ENCODE measurements around the gene RAB8B. TPM values are rescaled to one million over a fixed set of nuclear protein-coding genes. Genes with fewer than 3 reads are reported as not detected.
"Not testable (repeated sequence)": the region's sequence is repeated elsewhere in the genome, so short reads cannot be mapped to it uniquely, and the experiment has no call there.

The RAB8B gene
- total and polyA plus RNA-seq, 2 experiments from 2014 or later = 16.4 to 36.9 TPM

DNA sequence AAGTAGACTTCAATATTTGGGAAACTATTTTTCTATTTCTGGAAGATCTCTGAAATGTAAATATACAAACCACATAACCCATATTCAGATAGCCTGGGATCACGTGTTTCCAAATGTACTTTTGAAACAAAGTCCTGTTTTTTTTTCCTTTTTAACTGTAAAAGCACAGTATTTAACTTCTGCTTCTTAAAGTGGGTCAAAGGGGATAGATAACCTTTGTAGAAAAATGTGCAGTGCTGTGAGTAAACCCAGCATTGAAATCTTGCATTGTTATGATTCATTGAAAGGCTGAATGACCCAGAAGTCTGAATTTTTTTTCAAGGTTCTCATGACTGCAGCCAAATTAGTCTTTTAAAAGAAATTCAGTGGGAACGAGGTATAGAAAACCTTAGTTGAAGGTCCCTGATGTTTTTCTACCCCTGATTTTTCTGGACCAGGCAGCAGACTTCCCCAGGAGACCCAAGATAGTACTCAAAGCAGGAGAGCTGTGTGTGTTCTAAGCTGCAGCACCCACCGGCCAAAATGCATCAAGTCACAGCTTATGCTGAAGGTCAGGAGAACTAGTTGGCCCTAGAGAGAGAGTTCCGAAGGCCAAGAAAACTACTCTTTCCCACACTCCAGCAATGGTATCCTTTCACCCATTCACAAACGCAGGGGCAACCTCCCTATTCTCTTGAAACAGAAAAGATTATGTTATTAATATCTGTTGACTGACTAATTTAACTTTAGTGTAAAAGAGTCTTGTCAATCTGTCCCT, 44.4 kb downstream of the RAB8B start:
- Histone ChIP-seq H3K79me2 (peaks cover 37% of the 10 kb centered on the region), H2AFZ (no peak overlapping the region), H3K27me3 (no peaks in the 10 kb centered on the region), H3K36me3 (replicated peaks; ENCODE audit: insufficient read depth, low read depth) (no peaks in the 10 kb centered on the region), H3K4me1 (ENCODE audit: insufficient read depth) (peaks cover 18% of the 10 kb centered on the region), H3K9me3 (ENCODE audit: low read depth) (no peaks in the 10 kb centered on the region), H4K20me1 (ENCODE audit: insufficient read depth, poor library complexity, severe bottlenecking) (no peaks in the 10 kb centered on the region), H3K4me3 (no peak overlapping the region), H3K4me2 (peak overlapping the region; percentile 30), H3K9me2 (replicated peaks; ENCODE audit: insufficient read depth) (no peaks in the 10 kb centered on the region), H3K27ac (peak overlapping the region; percentile 73)
- 56% methylated on average over 5 of the region's 5 CpGs for WGBS (ENCODE audit: low lambda C conversion rate, missing lambda C conversion rate)
- TF ChIP-seq EZH2phosphoT487 (IDR thresholded peaks at IDR 0.05; ENCODE audit: low read depth, severe bottlenecking, unreplicated experiment) (no peak), EZH2 (IDR thresholded peaks at IDR 0.05; ENCODE audit: borderline replicate concordance) (no peak)
- TF ChIP-seq, protein P1, sequence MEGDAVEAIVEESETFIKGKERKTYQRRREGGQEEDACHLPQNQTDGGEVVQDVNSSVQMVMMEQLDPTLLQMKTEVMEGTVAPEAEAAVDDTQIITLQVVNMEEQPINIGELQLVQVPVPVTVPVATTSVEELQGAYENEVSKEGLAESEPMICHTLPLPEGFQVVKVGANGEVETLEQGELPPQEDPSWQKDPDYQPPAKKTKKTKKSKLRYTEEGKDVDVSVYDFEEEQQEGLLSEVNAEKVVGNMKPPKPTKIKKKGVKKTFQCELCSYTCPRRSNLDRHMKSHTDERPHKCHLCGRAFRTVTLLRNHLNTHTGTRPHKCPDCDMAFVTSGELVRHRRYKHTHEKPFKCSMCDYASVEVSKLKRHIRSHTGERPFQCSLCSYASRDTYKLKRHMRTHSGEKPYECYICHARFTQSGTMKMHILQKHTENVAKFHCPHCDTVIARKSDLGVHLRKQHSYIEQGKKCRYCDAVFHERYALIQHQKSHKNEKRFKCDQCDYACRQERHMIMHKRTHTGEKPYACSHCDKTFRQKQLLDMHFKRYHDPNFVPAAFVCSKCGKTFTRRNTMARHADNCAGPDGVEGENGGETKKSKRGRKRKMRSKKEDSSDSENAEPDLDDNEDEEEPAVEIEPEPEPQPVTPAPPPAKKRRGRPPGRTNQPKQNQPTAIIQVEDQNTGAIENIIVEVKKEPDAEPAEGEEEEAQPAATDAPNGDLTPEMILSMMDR (IDR thresholded peaks at IDR 0.05; ENCODE audit: poor library complexity) = no peak
- no peak for DNase-seq (ENCODE audit: low spot score)

DNA sequence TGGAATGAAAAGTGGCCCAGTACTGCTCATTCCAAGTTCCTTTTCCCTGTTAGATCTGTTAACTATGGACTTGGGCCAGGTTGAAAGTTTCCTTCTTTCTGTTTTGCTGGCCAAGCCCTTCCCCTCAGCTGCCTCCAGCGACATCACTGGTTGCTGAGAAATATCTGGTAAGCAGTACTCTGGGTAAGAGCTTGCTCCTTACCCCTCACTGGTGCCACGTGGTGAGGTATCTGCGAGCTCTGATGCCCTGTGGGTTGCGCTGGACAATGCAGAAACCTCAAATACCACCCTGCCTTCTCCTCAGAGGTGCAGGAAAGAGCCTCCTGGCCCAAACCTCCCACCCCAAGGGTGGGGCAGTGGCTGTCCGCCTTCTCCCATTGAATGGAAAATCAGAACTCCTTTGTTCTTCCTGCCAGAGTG, 45.1 kb downstream of the RAB8B start:
- no peaks in the 10 kb centered on the region for H3K27me3 ChIP-seq
- TF ChIP-seq EZH2phosphoT487 (IDR thresholded peaks at IDR 0.05; ENCODE audit: low read depth, severe bottlenecking, unreplicated experiment) (no peak), EZH2 (IDR thresholded peaks at IDR 0.05; ENCODE audit: borderline replicate concordance) (no peak)
- TF ChIP-seq, protein P1 (IDR thresholded peaks at IDR 0.05; ENCODE audit: poor library complexity) = no peak
- H3K4me3 ChIP-seq = no peak overlapping the region
- H4K20me1 ChIP-seq (ENCODE audit: insufficient read depth, poor library complexity, severe bottlenecking) = no peaks in the 10 kb centered on the region
- H2AFZ ChIP-seq = no peak overlapping the region
- H3K4me1 ChIP-seq (ENCODE audit: insufficient read depth) = peaks cover 18% of the 10 kb centered on the region
- DNase-seq (ENCODE audit: low spot score) = peak; percentile 33
- H3K36me3 ChIP-seq (replicated peaks; ENCODE audit: insufficient read depth, low read depth) = no peaks in the 10 kb centered on the region
- H3K27ac ChIP-seq = peak overlapping the region; percentile 73
- peaks cover 40% of the 10 kb centered on the region for H3K79me2 ChIP-seq
- WGBS (ENCODE audit: low lambda C conversion rate, missing lambda C conversion rate) = 91% methylated on average over 5 of the region's 5 CpGs
- peak overlapping the region; percentile 30 for H3K4me2 ChIP-seq
- H3K9me3 ChIP-seq (ENCODE audit: low read depth) = no peaks in the 10 kb centered on the region
- H3K9me2 ChIP-seq (replicated peaks; ENCODE audit: insufficient read depth) = no peaks in the 10 kb centered on the region

DNA sequence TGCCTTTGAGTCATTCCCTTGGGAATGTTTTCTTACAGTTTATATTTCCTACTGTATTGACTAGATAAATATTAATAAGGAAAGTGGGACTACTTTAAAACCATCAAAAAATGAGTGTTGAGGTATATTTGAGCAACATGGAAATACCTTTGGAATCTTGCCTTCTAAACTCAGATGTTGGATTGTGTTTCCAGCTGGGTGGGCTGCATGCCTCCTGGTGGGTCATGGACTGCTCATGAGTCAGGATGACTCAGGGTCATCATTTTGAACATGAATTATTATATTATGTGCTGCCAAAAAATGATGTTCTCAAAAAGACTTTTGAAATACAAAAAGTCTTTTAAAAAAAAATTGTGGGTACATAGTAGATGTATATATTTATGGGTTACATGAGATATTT, 46.9 kb downstream of the RAB8B start:
- TF ChIP-seq EZH2phosphoT487 (IDR thresholded peaks at IDR 0.05; ENCODE audit: low read depth, severe bottlenecking, unreplicated experiment) = no peak
- TF ChIP-seq, protein P1 (IDR thresholded peaks at IDR 0.05; ENCODE audit: poor library complexity) = no peak
- no peak for TF ChIP-seq EZH2 (IDR thresholded peaks at IDR 0.05; ENCODE audit: borderline replicate concordance)
- H3K4me1 ChIP-seq (ENCODE audit: insufficient read depth) = peaks cover 18% of the 10 kb centered on the region
- H3K4me2 ChIP-seq = no peak overlapping the region
- no peak overlapping the region for H3K4me3 ChIP-seq
- no peak overlapping the region for H3K27ac ChIP-seq
- H2AFZ ChIP-seq = no peak overlapping the region
- no peaks in the 10 kb centered on the region for H3K9me2 ChIP-seq (replicated peaks; ENCODE audit: insufficient read depth)
- H3K36me3 ChIP-seq (replicated peaks; ENCODE audit: insufficient read depth, low read depth) = no peaks in the 10 kb centered on the region
- peaks cover 51% of the 10 kb centered on the region for H3K79me2 ChIP-seq
- H3K9me3 ChIP-seq (ENCODE audit: low read depth) = no peaks in the 10 kb centered on the region
- DNase-seq (ENCODE audit: low spot score) = no peak
- no peaks in the 10 kb centered on the region for H3K27me3 ChIP-seq
- no peaks in the 10 kb centered on the region for H4K20me1 ChIP-seq (ENCODE audit: insufficient read depth, poor library complexity, severe bottlenecking)

DNA sequence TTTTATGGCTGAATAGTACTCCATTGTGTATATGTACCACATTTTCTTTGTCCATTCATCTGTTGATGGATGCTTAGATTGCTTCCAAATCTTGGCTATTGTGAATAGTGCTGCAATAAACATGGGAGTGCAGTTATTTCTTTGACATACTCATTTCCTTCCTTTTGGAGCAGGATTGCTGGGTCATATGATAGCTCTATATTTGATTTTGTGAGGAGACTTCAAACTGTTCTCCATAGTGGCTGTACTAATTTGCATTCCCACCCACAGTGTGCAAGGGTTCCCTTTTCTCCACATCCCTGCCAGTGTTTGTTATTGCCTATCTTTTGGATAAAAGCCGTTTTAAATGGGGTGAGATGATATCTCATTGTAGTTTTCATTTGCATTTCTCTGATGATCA, 47.7 kb downstream of the RAB8B start:
- H3K4me1 ChIP-seq (ENCODE audit: insufficient read depth) = peaks cover 18% of the 10 kb centered on the region
- peaks cover 59% of the 10 kb centered on the region for H3K79me2 ChIP-seq
- not testable (repeated sequence) for H4K20me1 ChIP-seq (ENCODE audit: insufficient read depth, poor library complexity, severe bottlenecking); H3K4me2 ChIP-seq; H3K36me3 ChIP-seq (replicated peaks; ENCODE audit: insufficient read depth, low read depth); H3K9me2 ChIP-seq (replicated peaks; ENCODE audit: insufficient read depth); H2AFZ ChIP-seq; DNase-seq (ENCODE audit: low spot score); H3K9me3 ChIP-seq (ENCODE audit: low read depth); H3K4me3 ChIP-seq; H3K27me3 ChIP-seq; H3K27ac ChIP-seq
- WGBS (ENCODE audit: low lambda C conversion rate, missing lambda C conversion rate) = 81% methylated on average over 1 of the region's 1 CpG
